Mesodermal cell (in vitro differentiated cells): ENCODE data around the gene CCDC68.

ENCODE experiments used
- H3K27ac ChIP-seq: 2 replicates; pipeline ENCODE4 v1.7.0; 2013; ENCODE audit warnings: mild to moderate bottlenecking, low read depth, low read length, moderate library complexity; ENCODE audit not compliant: severe bottlenecking
- H3K36me3 ChIP-seq: 2 replicates; pipeline ENCODE4 v1.7.1; 2013; ENCODE audit warnings: mild to moderate bottlenecking, low read length, moderate library complexity; ENCODE audit not compliant: control insufficient read depth, insufficient read depth
- H3K4me1 ChIP-seq: one replicate; pipeline ENCODE4 v1.7.1; 2013; ENCODE audit warnings: mild to moderate bottlenecking, low read length; ENCODE audit not compliant: insufficient read depth, control insufficient read depth, poor library complexity, severe bottlenecking
- H3K4me3 ChIP-seq: 2 replicates; pipeline ENCODE4 v1.7.0; 2013; ENCODE audit warnings: low read length, control low read depth, mild to moderate bottlenecking; ENCODE audit not compliant: insufficient read depth, poor library complexity, severe bottlenecking; ENCODE audit errors: extremely low read depth
- H3K9me3 ChIP-seq: 2 replicates; pipeline ENCODE4 v1.7.1; 2013; ENCODE audit warnings: mild to moderate bottlenecking, low read length, moderate library complexity; ENCODE audit not compliant: control insufficient read depth
- WGBS, 2 experiments: methylation state at CpG; one replicate each; pipeline ENCODE4 v1.1.5; 2013; ENCODE audit warnings: missing lambda C conversion rate in 2 of 2; ENCODE audit not compliant: insufficient coverage in 2 of 2; 5-methylcytosine and 5-hydroxymethylcytosine counted together

CCDC68 gene

GRCh38 chr18:54904581-54904980 is 54.7 kb downstream of the CCDC68 start:
- no peak overlapping the region for H3K27ac ChIP-seq
- peaks cover 5% of the 10 kb centered on the region for H3K4me1 ChIP-seq
- no peaks in the 10 kb centered on the region for H3K9me3 ChIP-seq
- WGBS, 2 experiments, result 83 to 100% methylated on average over 2 of the region's 2 CpGs
- no peak overlapping the region for H3K4me3 ChIP-seq
- no peaks in the 10 kb centered on the region for H3K36me3 ChIP-seq

- Histone ChIP-seq H3K36me3 (no peaks in the 10 kb centered on the region), H3K27ac (no peak overlapping the region), H3K9me3 (no peaks in the 10 kb centered on the region), H3K4me3 (no peak overlapping the region), H3K4me1 (no peaks in the 10 kb centered on the region)
- WGBS, 2 experiments, result 93% methylated on average over 2 of the region's 2 CpGs
These were observed 59.0 kb downstream of the CCDC68 start for GRCh38 chr18:54900290-54900689.

GRCh38 chr18:54899500-54899899 is 59.8 kb downstream of the CCDC68 start:
- Histone ChIP-seq H3K9me3 (no peaks in the 10 kb centered on the region), H3K4me3 (no peak overlapping the region), H3K4me1 (no peaks in the 10 kb centered on the region), H3K27ac (no peak overlapping the region), H3K36me3 (no peaks in the 10 kb centered on the region)

GRCh38 chr18:54888933-54889332 is 70.3 kb downstream of the CCDC68 start:
- Histone ChIP-seq H3K4me3 (no peak overlapping the region), H3K9me3 (no peaks in the 10 kb centered on the region), H3K4me1 (no peaks in the 10 kb centered on the region), H3K27ac (no peak overlapping the region), H3K36me3 (no peaks in the 10 kb centered on the region)
- 80 to 92% methylated on average over 1 to 2 of the region's 2 CpGs for WGBS, 2 experiments

GRCh38 chr18:54888378-54888777 is 70.9 kb downstream of the CCDC68 start:
- no peaks in the 10 kb centered on the region for H3K9me3 ChIP-seq
- H3K4me1 ChIP-seq, result no peaks in the 10 kb centered on the region
- no peak overlapping the region for H3K4me3 ChIP-seq
- H3K36me3 ChIP-seq, result no peaks in the 10 kb centered on the region
- WGBS, 2 experiments, result no CpG with 5 or more reads among the region's 2 CpGs
- H3K27ac ChIP-seq, result no peak overlapping the region

- H3K9me3 ChIP-seq, result no peaks in the 10 kb centered on the region
- peaks cover 21% of the 10 kb centered on the region for H3K4me1 ChIP-seq
- no peak overlapping the region for H3K4me3 ChIP-seq
- H3K27ac ChIP-seq, result no peak overlapping the region
- no peaks in the 10 kb centered on the region for H3K36me3 ChIP-seq
- WGBS, 2 experiments, result 91 to 96% methylated on average over 3 to 4 of the region's 6 CpGs
These were observed 75.3 kb downstream of the CCDC68 start for GRCh38 chr18:54883816-54884604.

- Histone ChIP-seq H3K9me3 (no peaks in the 10 kb centered on the region), H3K27ac (no peak overlapping the region), H3K4me3 (no peak overlapping the region), H3K36me3 (no peaks in the 10 kb centered on the region), H3K4me1 (peaks cover 29% of the 10 kb centered on the region)
- WGBS, 2 experiments, result 77% methylated on average over 3 of the region's 4 CpGs; no CpG with 5 or more reads in 1 of the 2 experiments
These were observed 76.9 kb downstream of the CCDC68 start for GRCh38 chr18:54882318-54882717.

GRCh38 chr18:54881229-54881768 is 78.0 kb downstream of the CCDC68 start:
- Histone ChIP-seq H3K36me3 (no peaks in the 10 kb centered on the region), H3K27ac (peak overlapping the region; percentile 84), H3K4me3 (no peak overlapping the region), H3K9me3 (no peaks in the 10 kb centered on the region), H3K4me1 (peaks cover 29% of the 10 kb centered on the region)
- WGBS, 2 experiments, result 95 to 100% methylated on average over 4 to 6 of the region's 6 CpGs

GRCh38 chr18:54880395-54881105 is 78.7 kb downstream of the CCDC68 start:
- Histone ChIP-seq H3K4me3 (no peak overlapping the region), H3K9me3 (no peaks in the 10 kb centered on the region), H3K36me3 (no peaks in the 10 kb centered on the region), H3K4me1 (peaks cover 29% of the 10 kb centered on the region), H3K27ac (peak overlapping the region; percentile 84)
- 79 to 80% methylated on average over 2 to 4 of the region's 5 CpGs for WGBS, 2 experiments

- Histone ChIP-seq H3K36me3 (no peaks in the 10 kb centered on the region), H3K4me1 (peaks cover 29% of the 10 kb centered on the region), H3K4me3 (no peak overlapping the region), H3K9me3 (no peaks in the 10 kb centered on the region), H3K27ac (peak overlapping the region; percentile 39)
- 60 to 69% methylated on average over 2 to 3 of the region's 4 CpGs for WGBS, 2 experiments
These were observed 79.6 kb downstream of the CCDC68 start for GRCh38 chr18:54879691-54880090.
